NT2/D1 (cell line): Measurements from ENCODE around the gene TTC23L.

Experiments used
- DNase-seq: peaks from one replicate; pipeline ENCODE4 v3.0.0-alpha.2; 2011; ENCODE audit warnings: low read depth, low spot score
- H3K27me3 ChIP-seq: 2 replicates; pipeline ENCODE4 v1.6.0; 2011; ENCODE audit warnings: mild to moderate bottlenecking; ENCODE audit not compliant: insufficient read length, insufficient read depth
- H3K36me3 ChIP-seq: 2 replicates; pipeline ENCODE4 v1.6.1; 2011; ENCODE audit warnings: mild to moderate bottlenecking, low read length, mixed read lengths; ENCODE audit not compliant: insufficient read depth, insufficient read length
- H3K4me1 ChIP-seq: 2 replicates; pipeline ENCODE4 v1.5.1; 2011; ENCODE audit not compliant: insufficient read depth, insufficient read length
- H3K4me3 ChIP-seq: 2 replicates; pipeline ENCODE4 v1.5.1; 2011; ENCODE audit warnings: low read depth; ENCODE audit not compliant: insufficient read length
- H3K9ac ChIP-seq: 2 replicates; pipeline ENCODE4 v1.6.0; 2011; ENCODE audit warnings: low read depth; ENCODE audit not compliant: insufficient read length
- H3K9me3 ChIP-seq: 2 replicates; pipeline ENCODE4 v1.5.1; 2011; ENCODE audit warnings: mild to moderate bottlenecking, low read length; ENCODE audit not compliant: insufficient read depth
- SUZ12 ChIP-seq: IDR thresholded peaks from 2 replicates; pipeline ENCODE4 v1.6.1; 2011; ENCODE audit not compliant: insufficient read length, insufficient read depth; ENCODE audit errors: extremely low read depth
- YY1 ChIP-seq: IDR thresholded peaks from 2 replicates; pipeline ENCODE4 v1.6.1; 2011; ENCODE audit not compliant: insufficient read length, insufficient read depth
- ZNF274 ChIP-seq: IDR thresholded peaks from 2 replicates; pipeline ENCODE4 v1.6.1; 2011; ENCODE audit warnings: mild to moderate bottlenecking, low read depth, low read length

Gene TTC23L

GRCh38 chr5:34895641-34896419, 56.9 kb downstream of the TTC23L start:
- peaks cover 3% of the 10 kb centered on the region for H3K36me3 ChIP-seq
- TF ChIP-seq SUZ12 (no peak), YY1 (no peak), ZNF274 (no peak)
- H3K4me3 ChIP-seq = no peak overlapping the region
- no peak for DNase-seq
- H3K4me1 ChIP-seq = no peaks in the 10 kb centered on the region
- H3K9me3 ChIP-seq = no peaks in the 10 kb centered on the region
- H3K27me3 ChIP-seq = no peaks in the 10 kb centered on the region
- no peak overlapping the region for H3K9ac ChIP-seq

- Histone ChIP-seq H3K9ac (no peak overlapping the region), H3K27me3 (no peaks in the 10 kb centered on the region), H3K36me3 (peaks cover 6% of the 10 kb centered on the region), H3K4me1 (no peaks in the 10 kb centered on the region), H3K4me3 (no peak overlapping the region), H3K9me3 (no peaks in the 10 kb centered on the region)
- TF ChIP-seq SUZ12 (no peak), YY1 (no peak), ZNF274 (no peak)
- no peak for DNase-seq
Observed at GRCh38 chr5:34897646-34898045, 58.7 kb downstream of the TTC23L start.

GRCh38 chr5:34898258-34898895, 59.4 kb downstream of the TTC23L start:
- TF ChIP-seq YY1 (no peak), SUZ12 (no peak), ZNF274 (no peak)
- peak; percentile 51 for DNase-seq
- Histone ChIP-seq H3K36me3 (peaks cover 6% of the 10 kb centered on the region), H3K4me3 (no peak overlapping the region), H3K9me3 (no peaks in the 10 kb centered on the region), H3K4me1 (no peaks in the 10 kb centered on the region), H3K27me3 (no peaks in the 10 kb centered on the region), H3K9ac (no peak overlapping the region)

GRCh38 chr5:34899066-34899465, 60.1 kb downstream of the TTC23L start:
- Histone ChIP-seq H3K27me3 (no peaks in the 10 kb centered on the region), H3K36me3 (peaks cover 6% of the 10 kb centered on the region), H3K9me3 (no peaks in the 10 kb centered on the region), H3K4me1 (no peaks in the 10 kb centered on the region), H3K4me3 (no peak overlapping the region), H3K9ac (no peak overlapping the region)
- no peak for DNase-seq
- TF ChIP-seq SUZ12 = no peak
- no peak for TF ChIP-seq ZNF274
- TF ChIP-seq YY1 = no peak

GRCh38 chr5:34900652-34901051, 61.7 kb downstream of the TTC23L start:
- no peak for TF ChIP-seq YY1
- no peak for TF ChIP-seq ZNF274
- no peak for TF ChIP-seq SUZ12
- no peaks in the 10 kb centered on the region for H3K27me3 ChIP-seq
- no peak for DNase-seq
- H3K4me1 ChIP-seq = no peaks in the 10 kb centered on the region
- H3K36me3 ChIP-seq = peaks cover 15% of the 10 kb centered on the region
- H3K9me3 ChIP-seq = no peaks in the 10 kb centered on the region
- H3K9ac ChIP-seq = no peak overlapping the region
- no peak overlapping the region for H3K4me3 ChIP-seq

GRCh38 chr5:34903260-34903659, 64.3 kb downstream of the TTC23L start:
- Histone ChIP-seq H3K4me1 (no peaks in the 10 kb centered on the region), H3K9me3 (no peaks in the 10 kb centered on the region), H3K9ac (no peak overlapping the region), H3K27me3 (no peaks in the 10 kb centered on the region), H3K36me3 (peaks cover 21% of the 10 kb centered on the region), H3K4me3 (no peak overlapping the region)
- TF ChIP-seq SUZ12 (no peak), YY1 (no peak), ZNF274 (no peak)
- no peak for DNase-seq

- H3K4me3 ChIP-seq = no peak overlapping the region
- DNase-seq = no peak
- no peaks in the 10 kb centered on the region for H3K4me1 ChIP-seq
- H3K9me3 ChIP-seq = no peaks in the 10 kb centered on the region
- peaks cover 40% of the 10 kb centered on the region for H3K36me3 ChIP-seq
- no peak overlapping the region for H3K9ac ChIP-seq
- no peak for TF ChIP-seq ZNF274
- TF ChIP-seq SUZ12 = no peak
- TF ChIP-seq YY1 = no peak
- H3K27me3 ChIP-seq = no peaks in the 10 kb centered on the region
Observed at GRCh38 chr5:34905564-34905963, 66.6 kb downstream of the TTC23L start.
